Activated CD4-positive, alpha-beta T cell treated with anti-CD3 and anti-CD28 coated beads, Interleukin-2, amount 10 ng/mL, durations not matched to agents 24 days and 14 days (primary cell): Measurements from ENCODE around the gene AP3S2. TPM values are rescaled to one million over a fixed set of nuclear protein-coding genes. Genes with fewer than 3 reads are reported as not detected.
"Not testable (repeated sequence)": the region's sequence is repeated elsewhere in the genome, so short reads cannot be mapped to it uniquely, and the experiment has no call there.

Experiments
- DNase-seq: peaks from one replicate; pipeline ENCODE4 v3.0.0; 2022
- H3K27ac Mint-ChIP-seq: one replicate; pipeline ENCODE4 v1.8.0; 2022; ENCODE audit warnings: mild to moderate bottlenecking, mixed read lengths
- H3K27me3 Mint-ChIP-seq: one replicate; pipeline ENCODE4 v1.8.0; 2022; ENCODE audit warnings: mixed read lengths
- H3K36me3 Mint-ChIP-seq: one replicate; pipeline ENCODE4 v1.8.0; 2022; ENCODE audit warnings: low read depth, mild to moderate bottlenecking, mixed read lengths
- H3K4me1 Mint-ChIP-seq: one replicate; pipeline ENCODE4 v1.8.0; 2021; ENCODE audit warnings: mixed read lengths
- H3K4me3 Mint-ChIP-seq: one replicate; pipeline ENCODE4 v1.8.0; 2022; ENCODE audit warnings: mild to moderate bottlenecking, moderate library complexity, mixed read lengths
- H3K9me3 Mint-ChIP-seq: one replicate; pipeline ENCODE4 v1.8.0; 2021; ENCODE audit warnings: mixed read lengths
- intact Hi-C: fragments of 100-400 bp; cut with micrococcal nuclease; formaldehyde crosslinking; loops from one replicate; pipeline ENCODE4 v1.15.1; 2023
- total RNA-seq: library from RNA; stranded (reverse); gene quantifications from 2 replicates; pipeline ENCODE4 v1.2.3, GENCODE V29; 2022

Gene AP3S2
- total RNA-seq, 1 donor from 2014 or later, result 20.6 TPM

DNA sequence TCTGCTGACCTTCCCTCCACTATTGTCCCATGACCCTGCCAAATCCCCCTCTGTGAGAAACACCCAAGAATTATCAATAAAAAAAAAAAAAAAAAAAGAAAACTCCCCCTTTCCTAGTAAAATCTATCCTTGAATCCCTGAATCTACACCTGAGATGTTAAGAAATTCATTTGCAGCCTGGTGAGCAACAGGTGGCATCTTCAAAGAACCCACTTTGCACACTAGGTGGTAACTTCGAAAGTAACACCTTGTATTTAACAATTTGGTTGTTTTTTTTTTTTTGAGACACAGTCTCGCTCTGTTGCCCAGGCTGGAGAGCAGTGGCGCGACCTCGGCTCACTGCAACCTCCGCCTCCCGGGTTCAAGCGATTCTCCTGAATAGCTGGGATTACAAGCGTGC, 24.3 kb downstream of the AP3S2 start:
- intact Hi-C loops, H3K4me3 Mint-ChIP-seq, H3K27me3 Mint-ChIP-seq, DNase-seq, H3K4me1 Mint-ChIP-seq, H3K9me3 Mint-ChIP-seq, H3K27ac Mint-ChIP-seq: not testable (repeated sequence)
- peaks cover 18% of the 10 kb centered on the region for H3K36me3 Mint-ChIP-seq

DNA sequence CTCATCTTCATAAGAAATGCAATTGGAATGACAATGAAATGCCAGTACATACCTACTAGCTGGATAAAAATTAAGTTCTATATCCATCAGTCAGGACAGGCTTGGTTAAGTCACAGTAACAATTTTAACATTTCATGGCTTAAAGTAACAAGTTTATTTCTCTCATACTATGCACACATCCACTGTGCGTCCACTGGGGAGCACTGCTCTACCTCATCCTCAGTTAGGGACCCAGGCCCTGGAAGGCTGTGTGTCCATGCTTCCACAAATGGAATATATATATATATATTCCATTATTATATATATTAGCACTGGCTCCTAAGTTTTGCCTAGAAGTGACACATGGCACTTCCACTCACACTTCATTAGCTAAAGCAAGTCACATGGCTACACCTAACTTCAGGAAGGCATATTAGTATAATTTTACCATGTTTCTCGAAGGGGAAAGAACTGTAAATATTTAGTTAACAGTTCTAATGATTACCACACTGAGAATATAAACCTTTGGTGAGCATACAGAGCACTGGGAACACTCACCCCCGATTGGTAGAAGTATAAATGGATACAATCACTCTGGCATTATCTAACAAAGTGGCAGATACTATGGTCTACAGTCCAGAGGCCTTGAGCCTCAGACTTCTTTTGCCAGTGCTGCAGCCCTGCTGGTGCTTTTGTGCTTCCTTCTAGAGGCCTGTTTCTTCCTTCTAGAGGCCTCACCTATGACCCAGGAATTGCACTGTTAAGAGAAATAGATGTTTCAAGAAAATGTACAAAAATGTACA, 28.6 kb downstream of the AP3S2 start:
- H3K4me3 Mint-ChIP-seq, result no peak overlapping the region
- intact Hi-C loops, result no loop called here
- H3K4me1 Mint-ChIP-seq, result peaks cover 8% of the 10 kb centered on the region
- no peak overlapping the region for H3K27ac Mint-ChIP-seq
- H3K36me3 Mint-ChIP-seq, result peaks cover 14% of the 10 kb centered on the region
- DNase-seq, result no peak
- no peaks in the 10 kb centered on the region for H3K27me3 Mint-ChIP-seq
- H3K9me3 Mint-ChIP-seq, result no peaks in the 10 kb centered on the region

DNA sequence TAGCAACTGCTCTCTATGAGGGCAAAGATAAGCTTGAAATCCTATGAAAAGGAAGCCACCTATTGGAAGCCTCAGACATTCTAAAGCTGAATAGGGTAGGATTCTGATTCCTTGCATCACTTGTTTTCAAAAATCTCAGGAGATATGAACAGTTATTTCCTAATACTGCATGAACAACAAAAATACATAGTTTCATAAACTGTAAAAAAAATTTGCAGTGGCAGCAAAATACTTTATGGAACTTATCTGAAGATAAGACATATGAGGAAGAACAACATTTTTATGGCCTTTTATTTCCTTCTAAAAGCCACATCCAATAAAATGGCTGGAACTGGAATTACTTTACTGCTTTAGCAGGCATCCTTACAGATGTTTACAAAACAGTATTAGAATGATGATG, 29.9 kb downstream of the AP3S2 start:
- H3K4me1 Mint-ChIP-seq, result peaks cover 8% of the 10 kb centered on the region
- H3K27ac Mint-ChIP-seq, result no peak overlapping the region
- H3K9me3 Mint-ChIP-seq, result no peaks in the 10 kb centered on the region
- intact Hi-C loops, result no loop called here
- no peak overlapping the region for H3K4me3 Mint-ChIP-seq
- H3K36me3 Mint-ChIP-seq, result peaks cover 14% of the 10 kb centered on the region
- no peaks in the 10 kb centered on the region for H3K27me3 Mint-ChIP-seq
- no peak for DNase-seq

- intact Hi-C loops, result no loop called here
- Mint-ChIP-seq H3K27me3 (no peaks in the 10 kb centered on the region), H3K36me3 (peaks cover 21% of the 10 kb centered on the region), H3K9me3 (no peaks in the 10 kb centered on the region), H3K4me1 (peaks cover 8% of the 10 kb centered on the region), H3K4me3 (no peak overlapping the region), H3K27ac (no peak overlapping the region)
- DNase-seq, result no peak
These were observed 32.9 kb downstream of the AP3S2 start for GRCh38 chr15:89860891-89861290.

GRCh38 chr15:89860431-89860830, 33.4 kb downstream of the AP3S2 start:
- H3K27me3 Mint-ChIP-seq, result no peaks in the 10 kb centered on the region
- H3K9me3 Mint-ChIP-seq, result no peaks in the 10 kb centered on the region
- H3K36me3 Mint-ChIP-seq, result peaks cover 19% of the 10 kb centered on the region
- DNase-seq, result no peak
- peaks cover 8% of the 10 kb centered on the region for H3K4me1 Mint-ChIP-seq
- no peak overlapping the region for H3K4me3 Mint-ChIP-seq
- intact Hi-C loops, result no loop called here
- H3K27ac Mint-ChIP-seq, result no peak overlapping the region

GRCh38 chr15:89858661-89859458, 34.9 kb downstream of the AP3S2 start:
- Mint-ChIP-seq H3K36me3 (peaks cover 17% of the 10 kb centered on the region), H3K27ac (no peak overlapping the region), H3K4me1 (peaks cover 8% of the 10 kb centered on the region), H3K27me3 (no peaks in the 10 kb centered on the region), H3K9me3 (no peaks in the 10 kb centered on the region), H3K4me3 (no peak overlapping the region)
- no peak for DNase-seq
- intact Hi-C loops, result no loop called here

GRCh38 chr15:89857673-89858072, 36.1 kb downstream of the AP3S2 start:
- Mint-ChIP-seq H3K27ac (no peak overlapping the region), H3K36me3 (peaks cover 19% of the 10 kb centered on the region), H3K27me3 (no peaks in the 10 kb centered on the region), H3K4me3 (no peak overlapping the region), H3K4me1 (peaks cover 8% of the 10 kb centered on the region), H3K9me3 (no peaks in the 10 kb centered on the region)
- intact Hi-C loops, result no loop called here
- no peak for DNase-seq

DNA sequence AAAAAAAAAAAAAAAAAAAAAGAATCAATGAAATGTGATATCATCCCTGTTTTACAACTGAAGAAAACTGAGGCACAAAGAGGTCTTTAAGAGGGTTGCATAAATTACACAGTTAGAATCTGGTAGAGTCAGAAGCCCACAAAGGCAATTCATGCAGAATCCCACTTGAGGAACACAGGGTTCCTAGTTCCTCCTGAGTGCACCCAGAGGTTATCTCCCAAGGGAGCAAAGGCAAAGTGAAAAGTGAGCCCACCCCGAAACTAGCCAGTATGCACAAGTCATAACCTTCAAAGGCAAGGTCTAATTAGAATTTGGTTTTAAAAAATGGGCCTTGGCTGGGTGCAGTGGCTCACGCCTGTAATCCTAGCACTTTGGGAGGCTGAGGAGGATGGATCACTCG, 37.8 kb downstream of the AP3S2 start:
- H3K4me3 Mint-ChIP-seq, result no peak overlapping the region
- peaks cover 23% of the 10 kb centered on the region for H3K36me3 Mint-ChIP-seq
- H3K9me3 Mint-ChIP-seq, result no peaks in the 10 kb centered on the region
- intact Hi-C loops, result no loop called here
- peaks cover 9% of the 10 kb centered on the region for H3K4me1 Mint-ChIP-seq
- H3K27me3 Mint-ChIP-seq, result no peaks in the 10 kb centered on the region
- no peak for DNase-seq
- no peak overlapping the region for H3K27ac Mint-ChIP-seq

DNA sequence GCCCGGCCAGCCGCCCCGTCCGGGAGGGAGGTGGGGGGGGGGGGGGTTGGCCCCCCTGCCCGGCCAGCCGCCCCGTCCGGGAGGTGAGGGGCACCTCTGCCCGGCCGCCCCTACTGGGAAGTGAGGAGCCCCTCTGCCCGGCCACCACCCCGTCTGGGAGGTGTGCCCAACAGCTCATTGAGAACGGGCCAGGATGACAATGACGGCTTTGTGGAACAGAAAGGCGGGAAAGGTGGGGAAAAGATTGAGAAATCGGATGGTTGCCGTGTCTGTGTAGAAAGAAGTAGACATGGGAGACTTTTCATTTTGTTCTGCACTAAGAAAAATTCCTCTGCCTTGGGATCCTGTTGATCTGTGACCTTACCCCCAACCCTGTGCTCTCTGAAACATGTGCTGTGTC, 38.9 kb downstream of the AP3S2 start:
- H3K4me1 Mint-ChIP-seq, H3K9me3 Mint-ChIP-seq, intact Hi-C loops, H3K27me3 Mint-ChIP-seq, DNase-seq, H3K27ac Mint-ChIP-seq, H3K4me3 Mint-ChIP-seq: not testable (repeated sequence)
- H3K36me3 Mint-ChIP-seq, result peaks cover 20% of the 10 kb centered on the region

- intact Hi-C loops, result no loop called here
- H3K4me1 Mint-ChIP-seq, result peaks cover 2% of the 10 kb centered on the region
- peaks cover 21% of the 10 kb centered on the region for H3K36me3 Mint-ChIP-seq
These were observed 41.3 kb downstream of the AP3S2 start for GRCh38 chr15:89852342-89852995.

GRCh38 chr15:89851673-89852341, 42.0 kb downstream of the AP3S2 start:
- Mint-ChIP-seq H3K4me1 (peaks cover 2% of the 10 kb centered on the region), H3K27ac (no peak overlapping the region), H3K4me3 (no peak overlapping the region), H3K36me3 (peaks cover 19% of the 10 kb centered on the region), H3K27me3 (no peaks in the 10 kb centered on the region), H3K9me3 (no peaks in the 10 kb centered on the region)
- no peak for DNase-seq
- intact Hi-C loops, result no loop called here

More at GRCh38 chr15:89852342-89852995, 41.3 kb downstream of the AP3S2 start:
- H3K4me3 Mint-ChIP-seq, result no peak overlapping the region
- no peak overlapping the region for H3K27ac Mint-ChIP-seq
- no peaks in the 10 kb centered on the region for H3K9me3 Mint-ChIP-seq
- DNase-seq, result no peak
- no peaks in the 10 kb centered on the region for H3K27me3 Mint-ChIP-seq

- no peak overlapping the region for H3K4me3 Mint-ChIP-seq
- intact Hi-C loops, result no loop called here
- no peaks in the 10 kb centered on the region for H3K27me3 Mint-ChIP-seq
- no peaks in the 10 kb centered on the region for H3K9me3 Mint-ChIP-seq
- peaks cover 8% of the 10 kb centered on the region for H3K4me1 Mint-ChIP-seq
- peaks cover 15% of the 10 kb centered on the region for H3K36me3 Mint-ChIP-seq
- DNase-seq, result no peak
- H3K27ac Mint-ChIP-seq, result no peak overlapping the region
These were observed 44.9 kb downstream of the AP3S2 start for GRCh38 chr15:89848970-89849292.

- Mint-ChIP-seq H3K4me3 (no peak overlapping the region), H3K9me3 (no peaks in the 10 kb centered on the region), H3K4me1 (peaks cover 10% of the 10 kb centered on the region), H3K36me3 (peaks cover 11% of the 10 kb centered on the region), H3K27ac (no peak overlapping the region), H3K27me3 (no peaks in the 10 kb centered on the region)
- DNase-seq, result no peak
- intact Hi-C loops, result no loop called here
These were observed 46.7 kb downstream of the AP3S2 start for GRCh38 chr15:89847101-89847500.
